Activated naive CD4-positive, alpha-beta T cell treated with anti-CD3 and anti-CD28 coated beads, Interleukin-2, amount 50 U/mL, for 16 hours (primary cell): ENCODE data around the gene OPCML.

ENCODE experiments used
- DNase-seq: peaks from one replicate; pipeline ENCODE4 v3.0.0-alpha.2; 2020

Gene OPCML

DNA sequence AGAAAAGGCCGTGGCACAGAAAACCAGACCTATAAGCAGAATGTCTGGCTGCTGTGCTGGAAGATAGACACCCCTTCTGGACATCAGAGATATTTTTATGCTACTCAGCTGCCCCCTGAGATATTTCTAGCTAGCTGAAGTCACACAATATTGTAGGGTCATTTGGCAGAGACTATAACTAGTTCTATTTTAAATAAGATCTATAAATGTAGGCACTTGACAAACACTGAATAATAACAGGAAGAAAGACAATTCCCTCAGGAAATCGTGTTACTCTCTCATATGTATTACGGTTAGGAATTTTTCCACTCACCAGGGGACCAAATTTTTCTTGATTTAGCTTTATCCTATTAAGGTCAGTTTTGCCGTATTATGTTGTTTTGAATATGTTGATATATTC lies 845.4 kb downstream of the OPCML start:
- no peak for DNase-seq

DNA sequence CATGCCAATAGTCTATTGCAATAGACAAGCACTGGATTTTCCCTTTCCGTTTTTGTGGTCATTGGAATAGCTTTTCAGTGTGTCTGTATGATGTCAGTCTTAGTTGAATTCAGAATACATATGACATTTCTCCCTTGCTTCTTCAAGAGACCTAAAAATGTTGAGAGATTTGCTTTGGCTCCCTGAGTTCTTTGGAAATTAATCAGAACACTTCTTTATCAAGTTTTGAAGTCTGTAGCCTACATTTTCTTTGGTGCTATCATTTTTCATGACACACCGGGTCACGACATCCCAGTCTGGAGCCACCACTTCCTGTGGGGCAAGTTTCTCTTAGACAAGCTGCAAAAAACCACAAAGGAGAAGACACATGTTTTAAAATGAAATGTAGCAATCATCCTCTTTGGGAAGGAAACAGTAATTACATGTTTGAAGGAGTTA lies 847.1 kb downstream of the OPCML start:
- no peak for DNase-seq

DNA sequence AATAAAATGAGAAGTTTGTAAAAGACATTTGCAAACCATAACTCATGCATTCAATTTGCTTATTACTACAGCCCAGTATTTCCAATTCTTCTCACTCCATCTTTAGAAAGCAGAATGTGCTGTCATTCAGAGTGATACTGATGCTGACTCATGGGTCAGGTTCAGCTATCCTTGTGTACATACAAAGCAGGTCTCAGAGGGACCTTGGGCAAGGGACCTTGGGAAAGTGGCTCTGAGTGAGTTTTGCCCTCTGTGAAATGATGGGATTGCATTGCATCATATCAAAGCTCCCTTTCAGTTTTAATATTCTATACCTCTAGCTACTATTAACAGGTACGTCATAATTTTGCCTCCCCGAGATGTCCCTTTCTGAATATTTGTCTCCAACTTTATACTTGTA lies 848.7 kb downstream of the OPCML start:
- DNase-seq = no peak

DNA sequence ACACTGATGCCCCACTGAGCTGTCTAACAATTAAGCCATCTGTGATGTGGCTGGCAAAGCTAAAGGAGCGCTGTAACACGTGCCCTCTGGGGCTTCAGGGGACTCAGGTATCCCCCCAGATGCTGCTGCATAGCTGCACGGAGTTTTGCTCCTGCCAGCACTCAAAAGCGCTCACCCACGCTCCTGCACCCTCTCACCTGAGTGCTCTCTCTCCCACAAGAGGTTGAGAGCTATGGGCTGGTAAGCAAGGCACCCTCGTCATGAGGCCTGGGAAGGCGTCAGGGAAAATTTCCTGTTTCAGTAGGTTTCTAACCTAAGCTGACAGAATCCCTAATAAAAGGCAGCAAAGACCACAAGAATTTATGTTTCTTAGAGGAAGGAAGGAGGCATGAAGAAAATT lies 850.3 kb downstream of the OPCML start:
- no peak for DNase-seq

DNA sequence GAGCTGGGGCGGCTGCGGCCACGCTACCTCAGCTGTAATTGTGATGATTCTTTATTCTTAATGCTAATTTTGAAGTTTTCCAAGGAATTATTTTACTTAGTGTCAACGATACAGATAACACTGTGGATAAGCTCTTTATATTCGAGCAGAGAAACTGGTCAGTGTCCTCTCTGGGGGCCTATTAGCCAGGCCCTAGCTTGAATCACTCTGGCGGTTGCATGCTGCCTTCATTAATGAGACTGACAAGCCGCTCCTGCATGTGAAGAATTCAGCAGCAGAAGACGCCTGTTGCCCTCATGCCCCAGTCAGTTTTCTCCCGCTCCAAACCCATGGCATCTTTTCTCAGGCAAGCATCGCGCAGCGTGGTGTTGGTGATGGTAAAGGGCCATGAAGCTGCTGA lies 851.7 kb downstream of the OPCML start:
- no peak for DNase-seq

DNA sequence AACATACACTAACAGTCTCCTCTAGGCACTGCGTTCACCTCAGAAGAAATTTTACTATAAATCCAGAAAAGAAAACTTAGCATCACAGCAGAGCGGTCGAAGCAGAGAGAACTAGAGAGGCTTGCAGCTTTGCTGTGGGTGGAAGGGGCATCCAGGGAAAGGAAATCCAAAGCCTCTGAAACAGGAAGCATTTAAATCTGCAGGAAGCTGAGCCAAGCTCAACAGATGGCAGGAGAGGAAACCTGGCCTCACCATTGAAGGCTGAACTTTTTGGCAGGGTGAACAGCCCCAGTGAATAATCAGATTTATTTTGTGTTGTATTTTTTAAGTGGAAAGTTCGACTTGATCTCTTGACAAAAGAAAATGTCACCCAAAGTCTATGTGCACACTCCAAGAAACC lies 858.1 kb downstream of the OPCML start:
- no peak for DNase-seq

DNA sequence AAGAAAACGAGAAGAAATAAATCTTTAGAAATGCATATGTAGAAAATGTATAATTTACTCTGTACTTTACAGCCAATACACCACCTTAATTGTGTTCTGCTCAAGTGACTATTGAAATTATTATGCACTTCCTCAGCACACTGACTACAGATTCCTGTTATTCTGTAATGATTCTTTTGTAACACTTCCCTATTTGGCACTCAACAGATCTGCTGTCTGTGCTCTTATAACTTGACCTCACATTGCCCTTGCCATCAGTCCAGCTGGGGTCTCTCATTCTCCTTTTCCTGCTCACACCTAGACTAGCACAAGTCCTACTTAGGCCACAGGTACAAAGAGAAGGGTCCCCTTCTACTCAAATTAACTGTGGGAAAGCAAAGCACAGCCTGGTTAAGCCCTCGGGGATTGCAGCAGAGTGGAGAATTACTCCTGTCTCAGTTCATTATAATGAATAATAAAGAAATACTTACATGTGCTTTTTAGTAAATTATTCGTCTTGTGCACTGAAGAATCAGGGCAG lies 860.4 kb downstream of the OPCML start:
- no peak for DNase-seq

DNA sequence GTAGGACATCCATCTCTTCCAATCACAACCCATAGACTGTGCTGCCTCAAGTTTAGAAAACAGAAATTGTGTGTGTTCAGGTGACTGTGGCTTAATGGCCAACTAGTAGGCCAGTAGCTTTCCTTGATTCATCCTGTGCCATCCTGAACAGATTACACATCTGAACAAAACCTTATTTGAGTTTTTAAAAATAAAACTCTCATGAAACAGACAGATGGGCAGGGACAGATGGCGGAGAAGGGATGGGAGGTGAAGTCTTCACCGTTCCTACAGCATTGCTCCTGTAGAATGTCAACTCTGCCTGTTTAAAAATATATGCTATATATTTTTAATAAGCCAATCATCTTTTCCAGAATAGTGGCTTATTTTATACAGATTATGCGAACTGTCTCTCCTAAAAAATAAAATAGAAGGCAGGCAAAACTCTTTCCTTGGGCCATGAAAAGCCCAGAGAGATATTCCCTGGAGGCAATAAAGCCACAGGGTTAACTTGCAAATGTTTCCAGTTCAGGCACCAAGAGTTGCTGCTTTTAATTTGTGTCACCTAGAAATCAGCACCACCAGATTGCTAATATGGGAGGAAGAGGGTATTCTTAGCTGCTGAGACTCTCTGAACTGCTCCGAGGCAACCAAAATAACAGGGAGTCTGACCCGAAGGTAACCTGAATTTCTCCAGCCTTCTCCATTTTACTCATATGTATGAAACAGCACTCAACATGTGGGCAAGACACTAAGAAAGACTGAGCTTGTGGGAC lies 861.2 kb downstream of the OPCML start:
- no peak for DNase-seq

DNA sequence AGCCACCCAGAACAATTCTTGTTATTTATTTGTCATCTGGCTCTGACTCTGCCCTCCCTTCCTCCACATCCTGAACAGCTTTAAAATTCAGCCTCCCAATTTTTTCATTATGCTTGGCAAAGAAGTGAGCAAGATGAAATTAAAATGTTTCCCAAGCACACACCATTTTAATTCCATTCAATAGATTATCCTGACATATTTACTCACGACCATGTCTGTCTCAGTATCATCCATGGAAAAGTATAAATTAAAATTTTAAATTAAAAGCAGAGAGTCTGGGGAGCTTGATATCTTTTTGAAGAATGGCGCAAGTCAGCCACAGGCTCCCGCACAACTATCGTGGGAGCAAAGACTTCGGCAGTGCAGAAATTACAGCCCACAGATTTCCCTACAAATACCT lies 862.4 kb downstream of the OPCML start:
- no peak for DNase-seq

DNA sequence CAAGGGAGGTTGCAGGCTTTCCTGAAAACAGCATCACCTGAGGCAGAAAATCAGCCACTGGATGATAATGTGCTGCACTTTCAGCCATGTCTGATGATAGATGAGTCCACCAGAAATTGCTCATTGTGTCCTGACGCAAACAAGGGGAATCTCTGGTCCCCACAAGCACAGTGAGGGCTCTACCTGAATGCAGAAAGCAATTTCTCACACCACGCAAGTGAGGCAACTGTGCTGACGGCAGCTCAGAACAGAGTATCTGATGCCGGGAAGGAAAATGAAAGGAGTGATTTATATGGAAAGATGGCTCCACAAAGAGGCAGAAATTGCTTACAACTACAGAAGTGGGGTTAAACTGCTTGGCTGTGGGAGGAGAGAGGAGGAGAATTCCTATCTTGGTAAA lies 867.1 kb downstream of the OPCML start:
- DNase-seq = no peak

DNA sequence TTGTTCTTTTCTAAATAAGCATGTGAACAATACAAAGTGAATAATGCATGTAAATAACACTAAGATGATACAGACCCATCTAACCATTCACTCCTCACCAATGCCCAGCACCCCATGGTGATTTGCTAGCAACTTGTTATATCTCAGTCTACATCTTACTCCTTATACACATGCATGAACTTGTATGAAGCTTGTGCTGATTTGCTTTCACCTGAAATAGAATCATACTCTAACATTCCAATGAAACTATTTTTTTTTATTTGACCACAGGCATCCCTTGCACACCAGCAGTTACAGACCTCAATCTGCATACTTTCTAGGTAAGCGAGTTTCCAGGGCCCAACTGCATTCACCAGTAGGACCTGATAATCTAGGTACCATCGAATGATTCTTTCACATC lies 873.6 kb downstream of the OPCML start:
- DNase-seq = no peak

DNA sequence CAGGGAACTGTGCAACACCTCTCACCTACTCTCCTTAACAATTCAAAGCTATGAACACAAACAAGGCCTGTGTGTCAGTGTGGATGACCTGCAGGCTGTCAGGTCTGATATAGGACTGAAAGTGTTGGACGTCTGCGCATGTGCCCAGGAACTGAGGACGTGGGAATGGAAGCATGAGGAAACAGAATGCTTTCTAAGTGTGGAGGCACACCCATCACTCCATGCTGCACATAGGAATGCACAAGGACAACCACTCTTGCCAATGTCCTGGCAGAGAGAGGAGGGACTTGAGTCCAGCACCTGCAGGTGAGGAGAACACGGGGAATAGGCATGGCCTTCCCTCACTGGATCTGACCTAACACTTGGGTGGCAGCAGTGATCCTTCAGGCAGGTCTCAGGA lies 874.3 kb downstream of the OPCML start:
- DNase-seq = no peak

DNA sequence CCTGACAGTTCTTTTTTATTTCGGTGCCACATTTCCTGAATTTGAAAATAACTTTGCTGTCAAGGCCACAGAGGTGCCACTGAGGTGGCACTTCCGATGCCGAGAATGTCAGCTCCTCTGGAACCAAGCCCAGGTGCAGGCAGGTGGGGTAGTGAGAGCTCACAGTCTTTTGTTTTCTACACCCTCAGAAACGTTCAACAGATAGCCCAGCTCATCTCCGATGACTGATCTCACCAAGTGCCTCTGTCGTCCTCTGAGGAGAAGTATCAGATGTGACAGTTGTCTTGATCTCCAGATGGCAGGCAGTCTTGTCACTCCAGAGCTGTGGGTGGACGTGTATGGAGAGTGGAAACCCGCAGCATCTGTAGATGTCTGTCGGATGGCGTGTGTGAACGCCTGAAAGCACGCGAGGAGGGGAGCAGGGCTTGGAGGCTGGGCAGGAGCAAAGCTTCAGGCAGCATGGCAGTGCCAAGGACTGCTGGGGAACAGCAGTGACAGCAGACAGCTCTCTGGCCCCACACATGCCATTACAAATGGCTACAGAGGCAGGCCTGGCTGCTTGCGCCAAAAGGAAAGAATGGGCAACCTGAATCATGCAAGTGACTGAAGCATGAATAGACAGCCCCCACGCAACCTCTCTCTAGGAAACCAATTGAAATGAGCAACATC lies 877.0 kb downstream of the OPCML start:
- DNase-seq = no peak

DNA sequence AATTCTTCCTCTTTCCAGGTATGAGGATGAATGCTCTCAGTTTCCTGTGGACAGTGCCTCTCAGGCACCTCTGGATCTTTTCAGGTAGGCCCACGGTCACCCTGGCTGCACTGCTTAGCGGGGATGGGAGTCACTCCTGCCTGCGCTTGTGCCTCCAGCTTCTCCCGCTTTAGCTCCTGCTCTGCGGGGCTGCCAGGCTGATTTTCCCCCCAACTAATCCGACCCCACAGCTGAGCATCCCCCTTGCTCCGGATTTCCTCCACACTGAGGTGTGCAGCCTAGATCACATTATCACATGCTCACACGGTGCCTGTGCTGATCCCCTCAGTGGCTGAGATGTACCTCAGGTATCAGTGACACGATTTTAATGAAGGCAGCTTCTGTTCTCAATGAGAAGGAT lies 879.1 kb downstream of the OPCML start:
- DNase-seq = no peak

DNA sequence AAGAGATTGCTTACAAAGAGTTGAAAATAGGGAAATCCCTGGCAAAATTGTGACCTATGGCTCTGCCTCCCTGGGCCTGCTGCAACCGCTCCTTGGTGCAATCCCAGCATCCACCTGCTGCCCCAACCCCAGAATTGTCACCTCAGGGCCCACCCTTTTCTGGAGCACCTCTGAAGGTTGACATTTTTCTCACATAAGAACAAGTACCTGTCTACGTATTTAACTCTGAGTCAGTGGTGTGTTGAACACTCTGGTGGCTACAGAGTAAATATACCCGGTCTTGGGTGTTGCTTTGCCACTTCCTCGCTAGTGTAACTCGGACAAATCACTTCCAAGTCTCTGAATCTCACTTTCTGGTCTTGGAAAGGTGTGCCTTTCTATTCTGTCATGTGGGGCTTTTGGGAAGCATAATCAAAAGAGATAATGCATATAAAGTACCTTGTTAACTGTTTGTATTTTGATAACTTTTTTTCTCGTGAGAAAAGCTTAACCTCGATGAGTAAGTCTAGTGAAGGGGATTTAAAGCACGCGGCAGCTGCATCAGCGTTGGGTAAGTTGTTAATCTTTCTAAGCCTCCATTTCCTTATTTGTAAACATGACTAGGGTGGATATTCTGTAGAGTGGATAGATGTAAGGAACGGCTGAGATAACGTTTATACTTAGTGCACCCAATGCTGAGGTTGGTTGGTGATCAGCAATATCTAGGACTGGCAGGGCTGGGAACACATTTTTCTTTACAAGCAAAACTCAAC lies 881.2 kb downstream of the OPCML start:
- DNase-seq = no peak

DNA sequence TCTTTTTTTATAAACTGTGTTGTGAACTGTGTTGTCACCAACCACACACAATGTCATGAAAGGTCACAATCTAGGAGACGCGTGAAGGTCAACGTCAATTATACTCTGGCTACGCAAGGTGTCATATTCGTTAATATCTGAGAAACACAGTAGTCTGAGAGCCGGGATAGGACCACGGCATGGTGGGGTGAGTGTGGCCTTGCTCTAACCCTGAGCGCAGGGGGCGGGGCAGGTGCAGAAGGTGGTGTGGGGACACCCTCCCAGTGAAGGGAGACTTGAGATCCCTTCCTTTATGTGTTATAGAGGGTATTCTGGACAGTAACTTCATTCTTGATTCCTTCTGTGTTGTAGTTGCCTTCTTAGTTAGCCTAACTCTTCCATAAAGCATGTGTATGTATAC lies 883.0 kb downstream of the OPCML start:
- DNase-seq = no peak

DNA sequence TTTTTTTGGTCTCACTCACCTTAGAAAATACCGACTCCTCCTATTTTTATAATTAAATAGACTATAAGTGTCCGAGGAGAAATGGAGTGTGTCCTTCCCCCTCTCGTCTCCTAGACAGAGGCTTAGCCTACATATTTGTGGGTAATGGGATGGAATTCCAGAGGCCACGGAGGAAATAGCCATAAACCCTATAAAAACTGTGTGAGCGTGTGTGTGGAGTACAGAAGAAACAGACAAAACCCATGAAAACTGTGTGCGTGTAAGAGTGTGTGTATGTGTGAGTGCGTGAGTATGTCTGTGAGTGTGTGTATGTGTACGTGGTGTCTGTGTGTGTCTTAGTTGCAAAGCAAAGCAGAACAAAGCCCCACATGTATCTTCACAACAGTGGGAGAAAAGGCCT lies 883.5 kb downstream of the OPCML start:
- no peak for DNase-seq

DNA sequence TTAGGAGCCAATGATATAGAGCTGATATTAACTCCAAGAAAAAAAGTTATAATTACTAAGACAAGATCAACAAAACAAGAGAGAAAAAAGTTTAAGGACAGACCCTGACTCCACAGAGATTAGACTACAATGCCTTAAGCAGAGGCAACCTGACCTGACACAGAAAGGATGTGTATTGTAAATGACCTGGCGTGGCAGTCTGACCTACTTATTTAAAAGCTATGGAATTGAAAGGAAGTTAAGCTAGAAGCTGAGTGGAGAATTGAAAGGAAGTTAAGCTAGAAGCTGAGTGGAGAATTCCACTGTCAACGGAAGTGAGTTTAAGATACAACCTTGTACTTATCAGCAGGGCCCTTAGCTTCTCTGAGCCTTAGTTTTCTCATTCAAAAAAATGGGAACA lies 885.4 kb downstream of the OPCML start:
- DNase-seq = no peak

DNA sequence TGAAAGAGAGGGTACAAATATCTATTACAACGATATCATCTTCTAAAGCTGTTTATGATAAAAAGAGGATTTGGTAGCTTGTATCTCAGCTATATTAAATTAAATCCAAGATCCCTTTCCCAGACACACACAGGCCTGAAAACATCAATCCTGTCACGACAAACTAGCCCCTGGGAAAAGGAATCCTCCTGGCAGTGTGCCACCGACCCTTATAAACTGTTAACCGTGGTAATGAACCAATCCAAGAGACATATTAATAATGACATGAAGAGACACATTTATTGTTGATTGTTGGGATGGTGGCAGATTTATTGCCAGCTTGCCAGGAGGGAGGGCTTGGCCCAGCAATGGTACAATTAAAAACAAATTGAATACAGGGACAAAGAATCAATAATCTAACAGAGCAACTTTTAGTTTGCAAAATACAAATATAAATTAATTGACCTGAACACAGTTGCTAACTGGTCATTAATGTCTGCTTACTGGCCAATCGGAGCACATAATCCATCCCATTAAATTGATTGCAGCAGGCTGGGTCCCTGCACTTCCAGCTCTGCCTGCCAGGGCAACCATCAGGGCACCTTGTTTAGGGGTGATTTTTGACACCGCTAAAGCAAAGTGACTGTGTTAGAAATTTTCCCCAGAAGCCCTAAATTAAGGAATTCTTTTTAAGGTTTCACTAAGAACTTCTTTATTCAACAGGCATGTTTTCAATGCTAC lies 887.6 kb downstream of the OPCML start:
- no peak for DNase-seq

DNA sequence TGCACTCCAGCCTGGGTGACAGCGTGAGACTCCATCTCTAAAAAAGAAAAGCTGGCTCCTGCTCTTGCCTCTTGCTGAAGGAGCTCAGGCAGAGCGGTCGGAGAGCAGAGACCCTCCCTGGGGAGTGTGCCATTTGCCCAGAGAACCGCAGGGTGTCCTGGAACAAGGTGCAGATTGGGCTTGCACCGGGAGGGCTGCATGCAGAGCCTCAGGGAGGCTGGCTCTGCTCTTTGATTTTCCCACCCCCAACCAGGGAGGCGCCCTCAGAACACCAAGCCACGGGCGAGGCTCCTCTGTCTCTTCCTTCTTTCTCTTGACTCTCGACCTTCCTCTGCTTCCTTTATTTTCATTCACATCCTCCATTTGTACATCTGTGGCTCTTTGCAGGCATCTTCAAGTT lies 889.1 kb downstream of the OPCML start:
- no peak for DNase-seq

DNA sequence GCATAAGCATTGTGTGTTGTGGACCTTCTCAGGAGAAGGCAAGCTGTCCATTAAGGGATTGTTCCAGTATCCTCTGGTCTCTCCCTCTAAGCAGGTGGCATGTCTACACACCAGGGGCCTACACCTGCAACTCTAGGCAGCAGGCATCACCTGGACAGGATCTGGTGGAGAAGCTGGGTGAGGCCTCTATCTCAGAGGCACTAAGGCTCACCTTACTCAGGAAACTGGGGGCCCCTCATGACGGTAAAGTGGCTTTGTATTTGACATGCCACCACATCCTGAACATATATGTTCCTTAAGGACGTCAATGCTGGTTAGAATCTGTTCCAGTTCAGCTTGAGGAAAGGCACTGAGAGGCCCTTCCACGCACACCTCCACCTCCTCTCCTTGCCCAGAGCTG lies 891.3 kb downstream of the OPCML start:
- DNase-seq = no peak

DNA sequence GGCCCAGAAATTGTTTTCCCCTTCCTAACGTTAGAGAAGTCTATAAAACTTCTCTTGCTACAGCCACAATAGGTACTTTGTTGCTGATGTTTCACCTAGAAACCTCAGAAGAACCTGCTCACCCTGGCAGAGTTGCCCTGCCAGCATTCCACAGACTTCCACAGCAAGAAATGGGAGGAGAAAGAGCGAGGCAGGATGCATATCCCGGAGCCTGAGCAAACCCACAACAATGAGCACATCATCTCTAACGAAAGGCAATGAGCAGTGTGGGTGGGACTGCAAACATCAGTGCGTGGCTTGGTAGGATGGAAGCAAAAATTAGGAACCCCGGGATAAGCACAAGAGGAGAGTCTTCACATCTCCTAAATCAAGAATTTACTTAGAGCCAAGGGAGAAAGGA lies 892.3 kb downstream of the OPCML start:
- no peak for DNase-seq

DNA sequence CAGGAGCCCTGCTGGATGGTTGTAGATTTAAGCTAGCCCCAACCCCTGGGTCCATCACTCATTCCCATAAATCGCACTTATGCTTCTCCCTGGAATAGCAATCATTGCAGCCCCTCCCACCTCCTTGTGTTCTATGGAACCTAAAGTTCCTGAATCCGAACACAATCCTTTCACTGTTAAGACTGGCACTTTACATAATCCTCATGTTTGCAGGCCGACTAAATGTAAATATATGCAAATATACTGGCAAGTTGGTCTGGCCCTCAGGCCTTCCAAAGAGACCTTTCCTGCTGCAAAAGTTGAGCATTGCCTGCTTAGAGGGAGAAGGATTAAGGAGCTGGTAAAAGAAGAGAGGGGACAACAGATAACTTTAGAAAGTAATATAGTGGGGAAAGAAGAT lies 892.9 kb downstream of the OPCML start:
- DNase-seq = no peak
